Measurements from ENCODE around the gene HSDL2.
"Not testable (repeated sequence)": the region's sequence is repeated elsewhere in the genome, so short reads cannot be mapped to it uniquely, and the experiment has no call there.

HSDL2 gene

DNA sequence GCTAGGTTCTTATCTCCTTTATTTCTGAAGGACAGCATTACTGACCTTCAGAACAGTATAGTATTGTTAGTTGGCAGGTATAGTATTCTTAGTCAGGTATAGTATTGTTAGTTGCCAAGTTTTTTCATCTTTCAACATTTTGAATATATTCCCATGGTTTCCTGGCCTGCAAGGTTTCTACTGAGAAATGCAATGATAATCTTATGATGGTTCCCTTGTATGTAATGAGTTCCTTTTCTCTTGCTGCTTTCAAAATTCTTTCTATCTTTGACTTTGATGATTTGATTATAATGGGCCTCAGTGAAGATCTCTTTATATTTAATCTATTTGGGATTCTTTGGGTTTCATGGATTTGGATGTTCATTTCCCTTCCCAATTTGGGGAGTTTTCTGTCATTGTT, 12.4 kb upstream of the HSDL2 start:
- DNase-seq, result no peak

DNA sequence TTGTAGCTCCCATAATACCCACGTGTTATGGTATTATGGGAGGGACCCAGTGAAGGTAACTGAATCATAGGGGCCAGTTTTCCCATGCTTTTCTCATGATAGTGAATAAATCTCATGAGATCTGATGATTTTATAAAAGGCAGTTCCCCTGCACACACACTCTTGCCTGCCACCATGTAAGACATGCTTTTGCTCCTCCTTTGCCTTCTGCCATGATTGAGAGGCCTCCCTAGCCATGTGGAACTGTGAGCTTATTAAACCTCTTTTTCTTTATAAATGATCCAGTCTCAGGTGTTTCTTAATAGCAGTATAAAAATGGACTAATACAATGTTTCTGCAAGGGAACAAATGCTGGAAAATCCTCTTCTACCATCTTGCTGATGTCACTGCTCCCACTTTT, 10.1 kb upstream of the HSDL2 start:
- no peak for DNase-seq

DNA sequence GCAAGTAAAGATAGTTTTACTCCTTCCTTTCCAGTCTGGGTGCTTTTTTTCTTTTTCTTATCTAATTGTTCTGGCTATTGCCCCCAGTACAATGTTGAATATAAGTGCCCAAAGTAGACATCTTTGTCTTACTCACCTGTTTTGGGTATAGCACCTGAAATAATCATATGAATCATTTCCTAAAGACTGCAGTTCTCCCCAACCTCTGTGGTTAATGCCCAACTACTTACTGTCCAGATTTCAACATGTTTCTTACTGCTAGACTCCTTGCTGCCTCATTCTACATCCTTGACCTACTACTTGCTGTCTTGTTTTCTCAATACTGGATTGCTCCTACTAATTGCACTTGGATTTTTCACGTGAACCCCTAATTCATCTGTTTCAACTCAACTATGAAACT, 8.8 kb upstream of the HSDL2 start:
- no peak for DNase-seq

DNA sequence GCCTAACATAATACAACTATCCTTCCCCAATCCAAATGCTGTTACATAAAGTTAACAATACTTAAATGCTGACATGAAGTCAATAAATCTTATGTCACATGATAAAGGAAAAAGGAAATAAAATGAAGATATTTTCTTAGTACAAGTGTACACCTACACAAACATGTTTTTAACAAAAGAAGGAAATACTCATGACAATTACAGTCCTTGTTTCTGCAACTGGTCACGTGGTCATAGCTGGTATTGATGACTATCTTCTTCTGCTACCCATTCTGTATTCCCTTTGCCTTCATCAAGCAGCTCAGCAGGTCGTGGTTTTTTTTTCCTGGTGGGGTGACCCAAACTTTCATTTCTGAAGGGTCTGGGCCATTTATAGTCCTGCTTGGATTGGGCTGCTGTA, 6.2 kb upstream of the HSDL2 start:
- DNase-seq, result not testable (repeated sequence)

GRCh38 chr9:112374232-112374631, 5.7 kb upstream of the HSDL2 start:
- DNase-seq, result not testable (repeated sequence)

- no peak for DNase-seq
These were observed 4.5 kb upstream of the HSDL2 start for GRCh38 chr9:112375361-112375760.

GRCh38 chr9:112377087-112377486, 2.8 kb upstream of the HSDL2 start:
- DNase-seq, result no peak

DNA sequence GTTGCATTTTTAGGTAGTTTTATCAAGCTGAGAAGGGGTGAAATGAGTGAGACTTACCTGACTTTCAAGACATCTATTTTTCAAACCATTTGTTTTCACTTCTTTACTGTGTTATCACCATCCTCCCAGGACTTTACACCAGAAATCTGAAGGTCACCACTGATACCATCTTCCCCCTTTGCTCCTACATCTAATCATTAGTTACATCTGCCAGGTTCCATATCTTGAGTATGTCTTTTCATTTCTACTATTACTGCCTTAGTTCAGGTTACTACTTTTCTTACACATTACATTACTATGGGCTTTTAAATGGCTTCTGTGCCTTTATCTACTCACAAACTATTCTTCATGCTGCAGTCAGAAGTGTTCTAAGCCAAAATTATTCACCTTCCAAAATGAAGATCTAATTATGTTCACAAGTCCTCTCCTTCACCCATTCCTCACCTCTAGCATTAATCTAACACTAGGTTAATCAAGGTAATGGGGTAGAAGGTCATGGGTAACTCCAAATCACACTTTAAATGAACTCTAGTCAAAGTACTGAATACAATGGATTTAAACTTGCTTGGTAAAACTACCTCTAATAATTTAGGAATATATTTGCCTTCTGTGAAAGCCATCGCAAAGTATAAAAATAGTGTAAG, 2.1 kb upstream of the HSDL2 start:
- DNase-seq, result no peak

DNA sequence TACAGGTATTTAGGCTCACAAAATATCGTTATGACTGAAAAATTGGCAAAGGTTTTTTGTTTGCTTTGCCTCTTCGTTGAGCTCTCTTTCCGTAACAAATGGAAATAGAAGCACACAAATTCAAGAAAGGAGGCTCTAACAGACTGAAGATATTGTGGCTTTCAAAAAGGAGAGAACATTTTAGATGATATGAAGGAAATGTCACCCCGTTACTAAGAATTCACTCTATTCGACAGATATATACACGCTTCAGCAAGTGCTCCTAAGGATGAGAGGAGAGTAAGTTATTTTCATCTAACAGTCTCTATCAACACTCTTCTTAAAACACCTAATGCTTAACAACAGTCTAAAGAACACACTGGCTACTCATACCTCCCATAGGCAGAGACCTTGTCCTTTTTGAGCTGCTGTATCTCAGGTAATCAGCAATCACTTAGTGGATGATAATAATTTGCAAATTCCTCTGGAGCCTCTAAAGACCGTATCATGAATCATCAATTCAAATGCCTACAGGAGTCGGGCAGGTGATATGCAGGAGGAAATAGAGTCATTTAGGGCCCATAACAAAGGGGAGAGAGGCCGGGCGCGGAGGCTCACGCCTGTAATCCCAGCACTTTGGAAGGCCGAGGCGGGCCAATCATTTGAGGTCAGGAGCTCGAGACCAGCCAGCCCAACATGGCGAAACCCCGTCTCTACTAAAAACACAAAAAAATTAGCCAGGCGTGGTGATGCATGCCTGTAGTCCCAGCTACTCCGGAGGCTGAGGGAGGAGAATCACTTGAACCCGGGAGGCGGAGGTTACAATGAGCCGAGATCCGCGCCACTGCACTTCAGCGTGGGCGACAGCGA, 1.4 kb upstream of the HSDL2 start:
- peak; percentile 41 to 44 for DNase-seq

DNA sequence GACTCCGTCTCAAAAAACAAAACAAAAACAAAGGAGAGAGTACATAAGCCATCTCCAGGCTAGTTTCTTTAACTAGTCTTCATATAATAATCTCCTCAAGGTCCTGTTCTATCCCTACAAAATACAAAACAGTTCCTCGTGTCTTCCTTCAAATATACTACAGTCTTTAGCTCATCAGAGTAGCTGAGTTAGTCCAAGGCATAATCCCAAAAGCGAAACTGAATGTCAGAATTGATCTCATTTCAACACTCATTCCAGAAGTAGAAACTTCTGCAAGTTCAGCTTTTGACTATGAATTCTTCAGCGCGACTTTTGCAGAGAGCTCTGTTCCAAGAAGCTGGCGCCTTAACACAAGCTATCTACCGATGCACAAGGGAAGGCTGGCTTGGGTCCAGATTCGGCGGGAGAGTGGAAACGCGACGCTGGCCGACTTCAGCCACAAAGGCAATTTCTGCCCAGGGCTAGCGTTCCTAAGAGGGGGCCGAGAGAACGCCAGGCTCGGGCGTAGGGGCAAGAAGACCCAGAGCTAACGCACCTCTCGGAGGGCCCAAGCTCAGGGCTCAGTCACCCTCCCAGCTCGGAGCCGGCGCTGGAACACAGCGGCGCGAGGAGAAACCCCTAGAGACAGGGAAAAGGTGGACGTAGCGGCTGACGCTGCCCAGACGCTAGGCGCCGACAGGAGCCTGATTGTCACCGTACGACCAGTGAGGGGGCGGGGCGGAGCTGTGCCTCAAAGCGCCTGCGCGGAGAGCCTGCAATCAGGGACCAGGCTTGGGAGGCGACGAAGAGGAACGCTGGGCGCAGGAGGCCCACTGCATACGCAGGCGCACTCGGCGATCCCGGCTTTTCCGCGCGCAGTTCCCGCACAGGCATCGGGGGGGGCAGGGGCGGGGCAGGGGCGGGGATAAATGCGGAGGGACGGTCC, 469 bp upstream of the HSDL2 start:
- peak; percentile 99 to 100 for DNase-seq

- DNase-seq, result no peak
These were observed 915 bp downstream of the HSDL2 start for GRCh38 chr9:112380825-112381221.

DNA sequence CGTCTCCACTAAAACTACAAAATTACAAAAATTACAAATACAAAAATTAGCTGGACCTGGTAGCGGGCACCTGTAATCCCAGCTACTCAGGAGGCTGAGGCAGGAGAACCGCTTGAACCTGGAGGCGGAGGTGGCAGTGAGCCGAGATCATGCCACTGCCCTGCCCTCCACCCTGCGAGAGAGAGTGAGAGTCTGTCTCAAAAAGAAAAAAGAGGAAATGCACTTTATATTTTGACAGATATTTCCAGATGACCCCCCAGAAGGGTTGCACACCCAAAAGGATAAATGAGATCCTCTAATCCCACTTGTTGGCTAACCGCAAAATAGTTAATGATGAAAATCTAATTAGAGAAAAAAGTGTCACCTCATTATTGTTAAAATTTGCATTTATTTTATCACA, 2.2 kb downstream of the HSDL2 start:
- DNase-seq, result no peak

DNA sequence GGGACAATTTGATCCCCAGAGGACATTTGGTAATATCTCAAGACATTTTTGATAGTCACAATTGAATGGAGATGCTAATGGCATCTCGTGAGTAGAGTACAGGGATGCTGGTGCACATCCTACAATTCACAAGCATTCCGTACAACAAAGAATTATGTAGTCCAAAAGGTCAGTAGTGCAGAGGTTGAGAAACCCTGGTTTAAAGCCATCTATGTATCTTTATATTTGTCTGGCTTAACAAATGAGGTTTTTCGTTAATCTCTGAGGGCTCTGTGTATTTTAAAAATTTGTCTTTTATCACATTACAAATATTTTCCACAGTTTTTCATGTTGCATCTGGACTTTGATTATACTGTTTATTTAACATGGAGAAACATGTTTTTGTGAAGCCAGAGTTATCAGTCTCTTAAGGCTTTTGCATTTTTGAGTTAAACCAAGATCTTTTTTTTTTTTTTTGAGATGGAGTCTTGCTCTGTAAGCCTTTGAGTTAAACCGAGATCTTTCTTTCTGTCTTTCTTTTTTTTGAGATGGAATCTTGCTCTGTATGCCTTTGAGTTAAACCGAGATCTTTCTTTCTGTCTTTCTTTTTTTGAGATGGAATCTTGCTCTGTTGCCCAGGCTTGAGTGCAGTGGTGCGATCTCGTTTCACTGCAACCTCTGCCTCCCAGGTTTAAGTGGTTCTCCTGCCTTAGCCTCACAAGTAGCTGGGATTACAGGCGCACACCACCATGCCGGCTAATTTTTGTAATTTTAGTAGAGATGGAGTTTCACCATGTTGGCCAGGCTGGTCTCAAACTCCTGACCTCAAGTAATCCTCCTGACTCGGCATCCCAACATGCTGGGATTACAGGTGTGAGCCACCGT, 2.8 kb downstream of the HSDL2 start:
- no peak for DNase-seq

GRCh38 chr9:112384219-112384618, 4.3 kb downstream of the HSDL2 start:
- no peak for DNase-seq

GRCh38 chr9:112384690-112385089, 4.8 kb downstream of the HSDL2 start:
- DNase-seq, result no peak

GRCh38 chr9:112387115-112387514, 7.2 kb downstream of the HSDL2 start:
- DNase-seq, result no peak

DNA sequence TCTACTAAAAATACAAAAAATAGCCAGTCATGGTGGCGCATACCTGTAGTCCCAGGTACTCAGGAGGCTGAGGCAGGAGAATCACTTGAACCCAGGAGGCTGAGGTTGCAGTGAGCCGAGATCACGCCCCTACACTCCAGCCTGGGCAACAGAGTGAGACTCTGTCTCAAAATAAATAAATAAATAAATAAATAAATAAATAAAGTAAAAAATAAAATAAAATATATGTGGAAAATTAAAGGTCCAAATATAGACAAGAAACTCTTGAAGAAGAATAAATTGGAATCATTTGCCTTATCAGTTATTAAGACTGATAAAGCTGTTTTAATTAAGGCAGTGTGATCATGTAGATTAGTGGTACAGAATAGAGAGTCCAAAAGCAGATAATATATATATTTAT, 10.0 kb downstream of the HSDL2 start:
- not testable (repeated sequence) for DNase-seq

DNA sequence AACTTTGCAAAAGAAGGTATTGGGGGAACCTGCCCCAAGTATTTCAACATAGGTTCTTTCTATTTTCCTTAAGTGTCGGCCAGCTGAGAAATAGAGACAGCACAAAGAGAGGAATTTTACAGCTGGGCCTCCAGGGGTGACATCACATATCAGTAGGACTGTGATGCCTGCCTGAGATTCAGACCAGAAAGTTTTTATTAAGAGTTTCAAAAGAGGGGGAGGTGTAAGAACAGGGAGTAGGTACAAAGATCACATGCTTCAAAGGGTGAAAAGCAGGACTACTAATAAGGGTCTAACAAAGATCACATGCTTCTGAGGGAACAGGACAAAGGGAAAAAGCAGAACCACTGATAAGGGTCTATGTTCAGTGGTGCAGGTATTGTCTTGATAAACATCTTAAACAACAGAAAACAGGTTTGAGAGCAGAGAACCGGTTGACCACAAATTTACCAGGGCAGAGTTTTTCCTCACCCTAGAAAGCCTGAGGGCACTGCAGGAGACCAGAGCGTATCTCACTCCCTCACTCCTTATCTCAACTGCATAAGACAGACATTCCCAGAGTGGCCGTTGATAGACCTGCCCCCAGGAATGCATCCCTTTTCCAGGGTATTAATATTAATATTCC, 12.1 kb downstream of the HSDL2 start:
- DNase-seq, result not testable (repeated sequence)

DNA sequence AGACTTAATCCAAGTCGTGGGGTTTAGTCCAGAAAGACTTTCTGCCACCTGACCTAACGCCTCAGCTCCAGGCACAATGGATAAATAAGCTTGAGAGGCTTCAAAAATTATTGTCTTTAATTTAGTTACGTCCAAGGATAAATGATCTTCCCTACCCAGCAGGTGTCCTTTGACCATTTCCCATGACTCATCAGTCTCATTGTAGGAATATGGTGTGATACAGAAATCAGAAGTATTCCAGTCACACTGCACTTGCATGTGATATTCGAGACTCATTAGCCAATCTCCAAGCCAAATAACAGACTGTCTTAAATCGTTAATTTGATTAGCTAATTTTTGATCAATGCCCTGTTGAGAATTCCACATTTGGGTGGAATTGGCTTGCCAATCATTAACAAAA, 13.2 kb downstream of the HSDL2 start:
- not testable (repeated sequence) for DNase-seq

- no peak for DNase-seq
These were observed 16.5 kb downstream of the HSDL2 start for GRCh38 chr9:112396416-112396815.

GRCh38 chr9:112396872-112397271, 17.0 kb downstream of the HSDL2 start:
- DNase-seq, result no peak
